NCI-H146 treated with DMSO at 0.1 percent for 48 hours (cell line): ENCODE results near the gene EPB41L4B.
"Not testable (repeated sequence)": the region's sequence is repeated elsewhere in the genome, so short reads cannot be mapped to it uniquely, and the experiment has no call there.

Experiments
- DNase-seq: peaks from one replicate; lab custom pipeline; 2025; ENCODE audit not compliant: unreplicated experiment; lab: John Stamatoyannopoulos, UW

Gene EPB41L4B

GRCh38 chr9:109320742-109321448, at the start of gene EPB41L4B:
Gene EPB41L4B (minus strand): TSS chr9:109321059. CDS start chr9:109320446, 613 bp downstream.
- DNase-seq, result peak; percentile 74

GRCh38 chr9:109369285-109369684, 48.4 kb upstream of the EPB41L4B start:
- DNase-seq, result peak; percentile 14

GRCh38 chr9:109360771-109361170, 39.9 kb upstream of the EPB41L4B start:
- DNase-seq, result no peak

DNA sequence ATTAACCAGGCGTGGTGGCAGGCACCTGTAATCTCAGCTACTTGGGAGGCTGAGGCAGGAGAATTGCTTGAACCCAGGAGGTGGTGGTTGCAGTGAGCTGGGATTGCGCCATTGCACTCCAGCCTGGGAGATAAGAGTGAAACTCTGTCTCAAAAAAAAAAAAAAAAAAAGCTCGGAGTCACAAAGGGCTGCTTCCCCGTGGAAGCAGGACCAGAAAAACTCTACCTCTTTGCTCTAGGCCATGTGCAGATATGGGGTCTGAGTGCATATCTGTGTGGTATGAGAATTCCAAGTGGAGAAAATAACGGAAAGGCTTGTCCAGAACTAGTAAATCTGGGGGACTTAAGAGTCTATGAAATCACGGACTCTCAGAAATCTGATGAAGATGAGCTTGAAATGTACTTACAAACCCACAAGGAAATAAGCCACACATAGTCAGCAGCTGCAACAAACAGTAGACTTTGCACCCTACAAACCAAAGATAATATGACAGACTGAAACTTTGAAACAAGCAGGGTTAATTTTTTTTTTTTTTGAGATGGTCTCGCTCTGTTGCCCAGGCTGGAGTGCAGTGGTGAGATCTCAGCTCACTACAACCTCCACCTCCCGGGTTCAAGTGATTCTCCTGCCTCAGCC, 38.2 kb upstream of the EPB41L4B start:
- DNase-seq, result not testable (repeated sequence)

GRCh38 chr9:109355564-109356297, 34.9 kb upstream of the EPB41L4B start:
- DNase-seq, result peak; percentile 84

GRCh38 chr9:109354190-109354589, 33.3 kb upstream of the EPB41L4B start:
- DNase-seq, result no peak

- DNase-seq, result no peak
These were observed 30.2 kb upstream of the EPB41L4B start for GRCh38 chr9:109351032-109351431.

DNA sequence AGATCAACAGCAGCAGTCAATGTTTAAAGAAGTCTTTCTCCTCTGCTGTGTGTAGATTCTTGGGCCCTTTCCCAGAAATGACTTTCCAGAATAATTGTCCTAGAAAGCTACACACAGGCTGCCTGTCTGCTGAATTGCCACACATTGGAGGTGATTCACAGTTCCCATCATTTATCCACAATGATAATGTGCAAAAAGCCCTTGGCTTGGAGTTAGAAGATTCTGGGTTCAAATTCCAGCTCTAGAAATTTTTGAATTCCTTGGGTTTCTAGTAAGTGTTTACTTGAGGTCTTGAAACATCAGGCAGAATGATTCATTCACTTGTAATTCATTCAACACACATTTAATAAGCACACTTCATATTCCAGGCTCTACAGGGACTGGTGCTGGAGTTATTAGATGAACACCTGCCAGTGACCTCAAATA, 28.6 kb upstream of the EPB41L4B start:
- no peak for DNase-seq

DNA sequence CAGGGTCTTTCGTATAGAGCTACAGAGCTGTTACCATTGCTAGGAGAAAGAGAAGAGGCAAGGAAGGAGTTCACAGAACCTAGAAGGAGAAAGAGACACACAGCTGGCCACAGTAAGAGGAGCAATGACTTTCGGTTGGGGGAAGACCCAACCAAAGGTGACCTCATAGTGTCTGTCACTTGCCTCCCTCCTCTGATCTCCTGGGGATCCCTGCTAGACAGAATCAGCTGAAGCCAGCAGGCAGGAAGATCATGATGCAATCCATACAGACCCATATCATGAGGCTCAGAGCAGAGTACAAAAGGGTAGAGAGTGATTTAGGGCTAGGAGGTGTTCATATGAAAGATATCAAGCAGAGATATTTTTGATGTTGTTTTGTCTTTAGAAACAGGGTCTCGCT, 26.0 kb upstream of the EPB41L4B start:
- no peak for DNase-seq

- no peak for DNase-seq
These were observed 24.0 kb upstream of the EPB41L4B start for GRCh38 chr9:109344866-109345265.

- DNase-seq, result peak; percentile 57
These were observed 22.0 kb upstream of the EPB41L4B start for GRCh38 chr9:109342878-109343277.

DNA sequence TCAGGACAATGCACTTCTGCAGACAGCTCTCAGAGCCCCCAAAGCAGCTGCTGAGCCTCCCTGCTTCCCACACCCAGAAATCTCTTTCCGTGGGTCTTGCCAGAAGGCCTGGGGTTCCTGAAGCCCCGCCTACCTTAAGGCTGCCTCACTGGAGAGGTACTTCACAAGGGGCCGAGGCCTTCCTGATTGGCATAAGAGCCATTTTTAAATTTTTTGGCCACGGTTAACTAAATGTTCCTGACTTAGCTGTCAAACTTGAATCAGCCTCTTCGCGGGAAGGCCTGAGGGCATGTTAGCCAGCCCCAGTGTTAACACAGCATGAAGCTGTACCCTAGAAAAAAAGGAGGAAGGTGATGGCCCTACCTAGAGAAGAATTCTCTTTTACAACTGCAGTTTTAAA, 20.7 kb upstream of the EPB41L4B start:
- no peak for DNase-seq

DNA sequence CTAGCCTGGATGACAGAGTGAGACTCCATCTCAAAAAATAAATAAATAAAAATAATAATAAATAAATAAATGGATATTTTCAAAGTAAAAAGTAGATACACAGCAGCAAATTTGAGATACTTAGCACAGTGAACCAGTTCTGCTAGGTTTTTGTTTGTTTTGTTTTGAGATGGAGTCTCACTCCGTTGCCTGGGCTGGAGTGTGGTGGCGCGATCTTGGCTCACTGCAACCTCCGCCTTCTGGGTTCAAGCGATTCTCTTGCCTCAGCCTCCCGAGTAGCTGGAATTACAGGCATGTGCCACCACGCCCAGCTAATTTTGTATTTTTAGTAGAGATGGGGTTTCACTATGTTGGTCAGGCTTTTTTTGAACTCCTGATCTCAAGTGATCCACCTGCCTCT, 20.1 kb upstream of the EPB41L4B start:
- DNase-seq, result not testable (repeated sequence)

DNA sequence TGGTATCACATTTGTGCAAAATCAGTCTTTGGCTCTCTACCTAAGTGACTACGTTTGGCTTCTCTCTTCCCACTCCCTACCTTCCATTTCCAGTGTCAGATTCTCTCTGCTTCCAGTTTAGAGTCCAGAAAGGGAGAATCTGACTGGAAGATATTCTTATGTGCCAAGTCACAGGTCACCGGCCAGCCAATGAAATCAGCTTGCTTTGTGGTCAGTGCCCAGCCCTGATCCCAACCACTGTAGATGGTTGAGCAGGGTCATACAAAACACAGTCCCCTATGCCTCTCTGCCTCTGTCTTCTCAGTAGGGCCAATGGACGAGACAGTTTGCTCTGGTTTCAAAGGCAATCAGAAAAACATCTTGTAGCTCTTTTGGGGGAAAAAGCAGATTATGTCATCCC, 15.6 kb upstream of the EPB41L4B start:
- DNase-seq, result no peak

DNA sequence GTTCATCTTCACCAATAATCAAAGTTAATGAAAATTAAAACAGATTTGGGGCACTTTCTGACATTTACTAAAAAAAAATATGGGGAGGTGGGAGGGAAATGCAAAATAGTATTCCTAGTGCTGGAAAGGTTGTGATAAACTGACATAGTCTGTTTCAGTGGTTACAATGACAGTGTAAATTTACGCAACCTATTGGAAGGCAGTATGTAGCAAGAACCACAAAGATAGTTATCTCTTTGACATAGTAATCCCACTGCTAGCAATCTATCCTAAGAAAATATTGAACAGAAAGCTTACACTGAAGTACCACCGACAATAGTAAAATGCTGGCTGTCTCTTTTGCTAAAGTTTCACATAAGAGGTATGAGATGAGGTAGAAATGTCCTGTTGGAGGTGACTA, 15.1 kb upstream of the EPB41L4B start:
- DNase-seq, result no peak

DNA sequence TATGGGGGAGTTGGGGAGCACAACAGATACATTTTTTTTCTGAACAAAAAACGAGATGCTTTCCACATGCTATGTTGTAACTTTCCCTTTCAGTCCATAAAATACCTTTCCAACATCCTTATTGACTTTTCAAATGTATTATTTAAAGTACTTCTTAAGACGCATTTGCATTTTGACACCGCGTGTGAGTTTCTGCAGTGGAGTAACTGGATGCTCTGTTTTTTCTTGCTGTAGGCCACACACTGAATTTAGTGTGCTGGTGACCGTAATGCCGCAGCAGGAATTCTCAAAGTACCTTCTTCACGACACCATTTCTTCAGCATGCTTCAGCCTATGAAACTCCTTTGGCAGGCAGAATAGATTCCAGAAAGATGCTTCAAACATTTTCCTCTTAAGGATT, 14.3 kb upstream of the EPB41L4B start:
- no peak for DNase-seq

GRCh38 chr9:109331353-109331752, 10.5 kb upstream of the EPB41L4B start:
- no peak for DNase-seq

- no peak for DNase-seq
These were observed 8.9 kb upstream of the EPB41L4B start for GRCh38 chr9:109329638-109330258.

DNA sequence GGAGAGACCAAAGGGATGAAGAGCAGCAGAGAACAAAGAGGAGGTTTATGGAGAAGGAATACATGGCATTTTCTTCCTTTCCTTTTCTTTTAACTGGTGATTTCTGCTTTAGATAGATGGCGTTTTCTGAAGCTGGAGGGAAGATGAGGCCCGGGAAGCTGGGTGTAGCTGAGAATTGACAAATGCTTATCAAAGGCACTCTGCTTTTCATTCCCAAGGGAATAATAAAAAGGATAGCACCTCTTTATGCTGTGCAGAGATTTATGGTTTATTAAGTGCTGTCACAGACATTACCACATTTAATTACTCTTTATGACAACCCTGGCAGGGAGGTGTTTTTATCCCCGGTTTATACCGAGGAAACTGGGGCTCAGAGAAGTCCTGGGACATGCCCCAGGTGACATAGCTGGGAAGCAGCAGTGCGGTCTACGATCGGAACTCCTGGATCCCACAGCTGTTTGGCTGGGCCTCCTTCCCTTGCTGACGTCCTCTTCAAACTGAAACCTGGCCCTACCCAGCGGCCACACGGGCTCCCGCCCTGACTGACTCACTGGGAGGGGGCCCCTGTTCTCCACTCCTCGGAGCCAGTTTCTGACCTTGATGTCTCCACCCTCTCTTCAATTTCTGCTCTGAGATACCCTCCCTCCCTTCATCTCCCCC, 8.2 kb upstream of the EPB41L4B start:
- no peak for DNase-seq

DNA sequence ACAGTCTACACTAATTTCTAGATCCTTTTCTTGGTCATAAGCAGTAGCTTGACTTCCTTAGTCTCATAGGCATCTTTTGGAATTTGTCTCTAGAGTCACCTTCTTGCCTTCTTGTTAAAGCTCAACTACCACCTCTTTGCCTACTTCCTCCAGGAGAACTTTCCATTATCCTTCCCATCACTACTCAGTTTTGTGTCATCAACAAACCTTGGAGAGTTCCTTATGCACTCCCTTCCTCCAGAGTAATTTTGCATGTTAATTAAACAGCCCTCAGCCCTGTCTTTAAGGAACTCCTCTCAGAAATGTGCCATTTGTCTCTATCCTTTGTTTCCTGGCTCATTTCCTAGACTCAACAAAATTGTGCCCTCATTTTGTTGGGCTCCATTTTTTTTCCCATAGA, 4.2 kb upstream of the EPB41L4B start:
- DNase-seq, result no peak

GRCh38 chr9:109323771-109324170, 2.9 kb upstream of the EPB41L4B start:
- no peak for DNase-seq
